Prostate gland (tissue), 2 donors: ENCODE results near the gene CCDC61.

Experiments
- CTCF ChIP-seq, 4 experiments: fragments of 200-600 bp in 2 of 4; fragments of 450-650 bp in 2 of 4; sonication (generic) in 2 of 4; IDR thresholded peaks; 1 replicate in 3 of 4; 2 replicates in 1 of 4; pipeline ENCODE4 v1.5.1; 2016 to 2019; ENCODE audit warnings: antibody characterized with exemption in 4 of 4, mild to moderate bottlenecking in 2 of 4, moderate library complexity in 2 of 4
- POLR2AphosphoS5 ChIP-seq: sonication (generic); formaldehyde crosslinking; IDR thresholded peaks from one replicate; pipeline ENCODE4 v1.6.1; 2017; ENCODE audit warnings: antibody characterized with exemption

- TF ChIP-seq CTCF (IDR thresholded peaks at IDR 0.05) (no peak), POLR2AphosphoS5 (no peak)
These were observed 19.3 kb downstream of the CCDC61 start for GRCh38 chr19:46014534-46014933.
